HepG2 (cell line): ENCODE measurements around the gene RARA. TPM values are rescaled to one million over a fixed set of nuclear protein-coding genes. Genes with fewer than 3 reads are reported as not detected.

Experiments
- ATAC-seq: fragments of 200-7000 bp; cut with Tn5 transposase; 3 replicates; pipeline ENCODE4 v1.9.1; 2020; ENCODE audit warnings: mild to moderate bottlenecking, moderate library complexity
- BruUV-seq: library from RNA; stranded (reverse); fragments of 400-500 nt; replicated peaks from 2 replicates; lab custom pipeline; 2021; lab: Mats Ljungman, UMichigan
- CTCF ChIA-PET: fragments of 300-600 bp; formaldehyde crosslinking; extraction: SDS; loops from one replicate; lab custom pipeline; 2021; ENCODE audit warnings: low total read pairs, inconsistent platforms, low intra/inter-chr PET ratio; lab: Yijun Ruan, JAX
- POLR2A ChIA-PET: fragments of 350-600 bp; sonication (Branson Sonifier 250); formaldehyde crosslinking; loops from one replicate; lab custom pipeline; 2020; ENCODE audit warnings: antibody characterized with exemption, inconsistent platforms; lab: Yijun Ruan, JAX
- DNase-seq: peaks from one replicate; pipeline ENCODE4 v3.0.0-alpha.2; 2015; ENCODE audit warnings: low spot score
- FAIRE-seq: peaks from 3 replicates; lab custom pipeline; 2011; peaks lifted over from hg19 to GRCh38; lab: Jason Lieb, UNC
- H2AFZ ChIP-seq: one replicate; pipeline ENCODE4 v1.6.1; 2011; ENCODE audit warnings: low read length, inconsistent platforms
- H3K27ac ChIP-seq: fragments of 300-600 bp; 3 replicates; pipeline ENCODE4 v1.8.0; 2011; ENCODE audit warnings: mixed run types, mild to moderate bottlenecking, mixed read lengths, low read length, inconsistent platforms; ENCODE audit not compliant: insufficient read depth; ENCODE audit errors: extremely low read length
- H3K27me3 ChIP-seq, 2 experiments: fragments of 200-600 bp in 1 of 2; 2 replicates in 1 of 2; 3 replicates in 1 of 2; pipeline versions ENCODE4 v1.6.0 to v1.8.0; 2011; ENCODE audit warnings: low read length in 2 of 2, mild to moderate bottlenecking in 2 of 2, moderate library complexity in 2 of 2, inconsistent platforms in 1 of 2; ENCODE audit not compliant: insufficient read depth in 2 of 2, control insufficient read depth in 1 of 2
- H3K36me3 ChIP-seq, 2 experiments: fragments of 200-600 bp in 1 of 2; replicated peaks in 1 of 2; 2 replicates in 1 of 2; 3 replicates in 1 of 2; pipeline versions ENCODE4 v1.5.1 to v1.8.0; 2011; ENCODE audit warnings: low read length in 2 of 2, inconsistent platforms in 1 of 2; ENCODE audit not compliant: insufficient read depth in 2 of 2, control insufficient read depth in 1 of 2
- H3K4me1 ChIP-seq: 2 replicates; pipeline ENCODE4 v1.5.1; 2012; ENCODE audit warnings: low read length, inconsistent platforms; ENCODE audit not compliant: insufficient read depth
- H3K4me2 ChIP-seq: 2 replicates; pipeline ENCODE4 v1.6.0; 2011; ENCODE audit warnings: low read depth, low read length, inconsistent platforms
- H3K4me3 ChIP-seq, 3 experiments: fragments of 200-600 bp in 1 of 3; sonication (generic), shearing (Covaris generic) in 1 of 3; replicated peaks in 1 of 3; 2 replicates each; pipeline ENCODE4 v1.5.1; 2011 to 2016; ENCODE audit warnings: low read length in 3 of 3, inconsistent platforms in 2 of 3, low read depth in 2 of 3, mild to moderate bottlenecking in 2 of 3, control low read depth in 1 of 3, mixed read lengths in 1 of 3; ENCODE audit not compliant: insufficient read depth in 1 of 3
- H3K79me2 ChIP-seq: one replicate; pipeline ENCODE4 v1.6.1; 2011; ENCODE audit warnings: low read length, inconsistent platforms; ENCODE audit not compliant: insufficient read depth
- H3K9ac ChIP-seq: 2 replicates; pipeline ENCODE4 v1.6.0; 2011; ENCODE audit warnings: mild to moderate bottlenecking, low read depth, low read length, inconsistent platforms; ENCODE audit not compliant: insufficient read depth
- H3K9me3 ChIP-seq: 2 replicates; pipeline ENCODE4 v1.5.1; 2012; ENCODE audit warnings: mild to moderate bottlenecking, low read length
- H4K20me1 ChIP-seq: 2 replicates; pipeline ENCODE4 v1.6.0; 2011; ENCODE audit warnings: inconsistent platforms, mild to moderate bottlenecking, low read length, moderate library complexity; ENCODE audit not compliant: insufficient read depth
- FOXA3 ChIP-seq: IDR thresholded peaks from 2 replicates; pipeline ENCODE4 v1.6.1; 2016; ENCODE audit warnings: missing genetic modification reagents, missing compliant biosample characterization
- ZNF24 ChIP-seq: fragments of 450-650 bp; IDR thresholded peaks from 2 replicates; pipeline ENCODE4 v1.6.1; 2017; ENCODE audit warnings: antibody characterized with exemption, mild to moderate bottlenecking
- ZNF839 ChIP-seq: sonication (generic); formaldehyde crosslinking; IDR thresholded peaks from 2 replicates; pipeline ENCODE4 v1.4.0; 2020; ENCODE audit warnings: missing genetic modification reagents, mild to moderate bottlenecking, borderline replicate concordance
- WGBS: methylation state at CpG from one replicate; pipeline ENCODE4 v1.1.6; 2017; ENCODE audit warnings: low lambda C conversion rate; 5-methylcytosine and 5-hydroxymethylcytosine counted together
- in situ Hi-C: cut with HindIII; loops from 2 replicates; pipeline ENCODE4 v1.10.0; 2017; ENCODE audit warnings: low pct_unique_long_range_greater_than_20kb; ENCODE audit not compliant: extremely low pct_ligation_motif_present
- intact Hi-C: fragments of 100-400 bp; cut with micrococcal nuclease; formaldehyde crosslinking; loops from one replicate; pipeline ENCODE4 v1.10.0; 2022; ENCODE audit not compliant: unreplicated experiment
- polyA plus RNA-seq, 8 experiments: library from polyadenylated mRNA; depleted of rRNA in 3 of 8; stranded (reverse) in 7 of 8; unstranded in 1 of 8; fragments of >200 nt; fragmentation: Illumina TruSeq in 4 of 8; extraction: Trizol in 4 of 8; gene quantifications; 2 replicates each; pipeline versions ENCODE4 v1.2.1 to v1.2.3, GENCODE V29; 2011 to 2016; ENCODE audit warnings: low read depth in 4 of 8, missing spikeins in 1 of 8, mixed read lengths in 1 of 8; ENCODE audit not compliant: insufficient read depth in 1 of 8
- total RNA-seq, 5 experiments: library from RNA; depleted of rRNA; stranded (reverse); fragments of >200 nt; fragmentation: Illumina TruSeq; extraction: Trizol; gene quantifications; 2 replicates each; pipeline ENCODE4 v1.2.3, GENCODE V29; 2016; ENCODE audit warnings: low read depth in 1 of 5
- TF ChIP-seq, protein P1 (sequence below): IDR thresholded peaks from 2 replicates; pipeline ENCODE4 v1.6.1; 2012; ENCODE audit warnings: low read depth, low read length, improper control_type of control experiment
- TF ChIP-seq, protein P2 (sequence below): sonication (generic); formaldehyde crosslinking; IDR thresholded peaks from one replicate; pipeline ENCODE4 v1.5.1; 2020; ENCODE audit warnings: mild to moderate bottlenecking, missing genetic modification reagents; ENCODE audit errors: not compliant biosample characterization

The RARA gene
- total and polyA plus RNA-seq, 2 of the 13 experiments (the other 11 are each of a cell fraction or from before 2014, with no cell fraction given) = 6.4 to 8.6 TPM

DNA sequence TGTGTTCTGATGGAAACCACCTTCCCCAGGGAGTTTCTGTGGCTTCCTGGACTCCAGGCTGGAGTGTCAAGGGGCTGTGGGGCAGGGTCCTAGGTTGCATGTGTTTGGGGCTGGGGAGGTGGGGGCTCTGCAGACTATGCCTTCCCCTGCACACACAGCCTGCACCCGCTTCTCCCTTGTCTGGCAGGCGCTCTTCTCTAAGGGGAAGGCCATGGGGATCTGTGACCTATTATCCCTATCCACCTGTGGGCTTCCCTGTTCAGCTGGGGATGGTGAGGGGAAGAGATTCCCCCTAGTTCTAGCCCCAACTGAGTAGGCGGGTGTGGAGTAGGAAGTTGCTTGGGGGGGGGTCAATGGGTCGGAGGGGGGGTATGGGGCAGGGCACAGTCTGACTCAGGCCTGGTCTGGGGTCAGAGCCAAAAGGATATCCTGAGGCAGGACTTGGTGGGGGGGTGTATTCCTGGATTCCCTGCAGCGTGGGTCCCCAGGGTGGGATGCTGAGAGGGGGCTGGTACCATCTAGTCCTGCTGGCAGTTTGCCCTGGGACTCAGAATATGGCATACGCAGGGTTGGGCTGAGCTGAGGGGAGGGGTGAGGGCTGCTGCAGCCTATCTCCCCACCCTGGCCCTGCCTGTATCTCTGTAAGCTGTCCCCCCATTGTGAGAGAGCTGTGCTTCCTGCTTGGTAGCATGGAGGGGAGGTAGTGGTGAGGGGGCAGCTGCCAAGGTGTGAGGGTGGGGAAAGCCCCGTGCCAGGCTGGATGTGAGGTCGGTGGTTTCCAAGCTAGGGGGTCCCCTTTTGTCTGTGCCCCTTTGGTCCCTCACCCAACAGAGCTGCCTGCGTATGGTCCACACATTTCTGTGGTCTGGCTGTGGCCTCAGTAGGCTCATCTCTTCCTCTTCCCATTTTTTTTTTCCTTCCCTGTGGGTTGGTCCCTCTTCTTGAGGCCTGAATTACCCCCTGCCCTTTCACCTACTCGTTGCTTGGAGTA is 14.7 kb downstream of the RARA start:
- Histone ChIP-seq H3K4me1 (peaks cover 91% of the 10 kb centered on the region), H3K4me3 (no peak overlapping the region), H4K20me1 (peaks cover 37% of the 10 kb centered on the region), H2AFZ (no peak overlapping the region), H3K4me2 (no peak overlapping the region), H3K9me3 (no peaks in the 10 kb centered on the region), H3K9ac (no peak overlapping the region), H3K27ac (no peak overlapping the region), H3K36me3 (no peaks in the 10 kb centered on the region), H3K27me3 (no peaks in the 10 kb centered on the region; a peak in 1 of 5 replicates), H3K79me2 (peaks cover 38% of the 10 kb centered on the region)
- ChIA-PET POLR2A (interaction anchor here (0.9 to 5.3 kb wide), 2 partner anchors 14 to 20 kb away, joined by 3 to 48 read pairs; partner anchors contain the start of gene RARA), CTCF (no interaction called here)
- DNase-seq (no peak), ATAC-seq (no peak), FAIRE-seq (no peak)
- intact Hi-C loops (no loop called here), in situ Hi-C loops (no loop called here)
- 87% methylated on average over 9 of the region's 10 CpGs for WGBS
- TF ChIP-seq FOXA3 (CRISPR knock-in tag) (no peak), ZNF839 (CRISPR knock-in tag) (no peak), ZNF24 (no peak)
- TF ChIP-seq, protein P1, sequence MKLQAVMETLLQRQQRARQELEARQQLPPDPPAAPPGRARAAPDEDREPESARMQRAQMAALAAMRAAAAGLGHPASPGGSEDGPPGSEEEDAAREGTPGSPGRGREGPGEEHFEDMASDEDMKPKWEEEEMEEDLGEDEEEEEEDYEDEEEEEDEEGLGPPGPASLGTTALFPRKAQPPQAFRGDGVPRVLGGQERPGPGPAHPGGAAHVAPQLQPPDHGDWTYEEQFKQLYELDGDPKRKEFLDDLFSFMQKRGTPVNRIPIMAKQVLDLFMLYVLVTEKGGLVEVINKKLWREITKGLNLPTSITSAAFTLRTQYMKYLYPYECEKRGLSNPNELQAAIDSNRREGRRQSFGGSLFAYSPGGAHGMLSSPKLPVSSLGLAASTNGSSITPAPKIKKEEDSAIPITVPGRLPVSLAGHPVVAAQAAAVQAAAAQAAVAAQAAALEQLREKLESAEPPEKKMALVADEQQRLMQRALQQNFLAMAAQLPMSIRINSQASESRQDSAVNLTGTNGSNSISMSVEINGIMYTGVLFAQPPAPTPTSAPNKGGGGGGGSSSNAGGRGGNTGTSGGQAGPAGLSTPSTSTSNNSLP = no peak
- TF ChIP-seq, protein P2, sequence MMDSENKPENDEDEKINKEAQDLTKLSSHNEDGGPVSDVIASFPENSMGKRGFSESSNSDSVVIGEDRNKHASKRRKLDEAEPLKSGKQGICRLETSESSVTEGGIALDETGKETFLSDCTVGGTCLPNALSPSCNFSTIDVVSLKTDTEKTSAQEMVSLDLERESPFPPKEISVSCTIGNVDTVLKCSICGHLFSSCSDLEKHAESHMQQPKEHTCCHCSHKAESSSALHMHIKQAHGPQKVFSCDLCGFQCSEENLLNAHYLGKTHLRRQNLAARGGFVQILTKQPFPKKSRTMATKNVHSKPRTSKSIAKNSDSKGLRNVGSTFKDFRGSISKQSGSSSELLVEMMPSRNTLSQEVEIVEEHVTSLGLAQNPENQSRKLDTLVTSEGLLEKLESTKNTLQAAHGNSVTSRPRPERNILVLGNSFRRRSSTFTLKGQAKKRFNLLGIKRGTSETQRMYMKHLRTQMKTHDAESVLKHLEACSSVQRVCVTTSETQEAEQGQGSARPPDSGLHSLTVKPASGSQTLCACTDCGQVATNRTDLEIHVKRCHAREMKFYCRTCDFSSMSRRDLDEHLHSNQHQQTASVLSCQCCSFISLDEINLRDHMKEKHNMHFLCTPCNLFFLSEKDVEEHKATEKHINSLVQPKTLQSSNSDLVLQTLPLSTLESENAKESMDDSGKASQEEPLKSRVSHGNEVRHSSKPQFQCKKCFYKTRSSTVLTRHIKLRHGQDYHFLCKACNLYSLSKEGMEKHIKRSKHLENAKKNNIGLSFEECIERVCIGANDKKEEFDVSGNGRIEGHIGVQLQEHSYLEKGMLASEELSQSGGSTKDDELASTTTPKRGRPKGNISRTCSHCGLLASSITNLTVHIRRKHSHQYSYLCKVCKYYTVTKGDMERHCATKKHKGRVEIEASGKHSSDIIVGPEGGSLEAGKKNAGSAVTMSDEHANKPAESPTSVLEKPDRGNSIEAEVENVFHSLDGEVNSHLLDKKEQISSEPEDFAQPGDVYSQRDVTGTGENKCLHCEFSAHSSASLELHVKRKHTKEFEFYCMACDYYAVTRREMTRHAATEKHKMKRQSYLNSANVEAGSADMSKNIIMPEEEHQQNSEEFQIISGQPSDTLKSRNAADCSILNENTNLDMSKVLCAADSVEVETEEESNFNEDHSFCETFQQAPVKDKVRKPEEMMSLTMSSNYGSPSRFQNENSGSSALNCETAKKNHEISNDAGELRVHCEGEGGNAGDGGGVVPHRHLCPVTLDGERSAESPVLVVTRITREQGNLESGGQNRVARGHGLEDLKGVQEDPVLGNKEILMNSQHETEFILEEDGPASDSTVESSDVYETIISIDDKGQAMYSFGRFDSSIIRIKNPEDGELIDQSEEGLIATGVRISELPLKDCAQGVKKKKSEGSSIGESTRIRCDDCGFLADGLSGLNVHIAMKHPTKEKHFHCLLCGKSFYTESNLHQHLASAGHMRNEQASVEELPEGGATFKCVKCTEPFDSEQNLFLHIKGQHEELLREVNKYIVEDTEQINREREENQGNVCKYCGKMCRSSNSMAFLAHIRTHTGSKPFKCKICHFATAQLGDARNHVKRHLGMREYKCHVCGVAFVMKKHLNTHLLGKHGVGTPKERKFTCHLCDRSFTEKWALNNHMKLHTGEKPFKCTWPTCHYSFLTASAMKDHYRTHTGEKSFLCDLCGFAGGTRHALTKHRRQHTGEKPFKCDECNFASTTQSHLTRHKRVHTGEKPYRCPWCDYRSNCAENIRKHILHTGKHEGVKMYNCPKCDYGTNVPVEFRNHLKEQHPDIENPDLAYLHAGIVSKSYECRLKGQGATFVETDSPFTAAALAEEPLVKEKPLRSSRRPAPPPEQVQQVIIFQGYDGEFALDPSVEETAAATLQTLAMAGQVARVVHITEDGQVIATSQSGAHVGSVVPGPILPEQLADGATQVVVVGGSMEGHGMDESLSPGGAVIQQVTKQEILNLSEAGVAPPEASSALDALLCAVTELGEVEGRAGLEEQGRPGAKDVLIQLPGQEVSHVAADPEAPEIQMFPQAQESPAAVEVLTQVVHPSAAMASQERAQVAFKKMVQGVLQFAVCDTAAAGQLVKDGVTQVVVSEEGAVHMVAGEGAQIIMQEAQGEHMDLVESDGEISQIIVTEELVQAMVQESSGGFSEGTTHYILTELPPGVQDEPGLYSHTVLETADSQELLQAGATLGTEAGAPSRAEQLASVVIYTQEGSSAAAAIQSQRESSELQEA (CRISPR knock-in tag) = no peak
- no TSS peak for BruUV-seq
